C4-2B (cell line): ENCODE data around the gene PAQR9.

Experiments
- ZFX ChIP-seq: fragments of 450-650 bp; IDR thresholded peaks from 2 replicates; pipeline ENCODE4 v1.6.1; 2017
- TF ChIP-seq, protein P1 (sequence below): fragments of 450-650 bp; conservative IDR thresholded peaks from 2 replicates; pipeline ENCODE4 v1.5.1; 2017; ENCODE audit warnings: mild to moderate bottlenecking

DNA sequence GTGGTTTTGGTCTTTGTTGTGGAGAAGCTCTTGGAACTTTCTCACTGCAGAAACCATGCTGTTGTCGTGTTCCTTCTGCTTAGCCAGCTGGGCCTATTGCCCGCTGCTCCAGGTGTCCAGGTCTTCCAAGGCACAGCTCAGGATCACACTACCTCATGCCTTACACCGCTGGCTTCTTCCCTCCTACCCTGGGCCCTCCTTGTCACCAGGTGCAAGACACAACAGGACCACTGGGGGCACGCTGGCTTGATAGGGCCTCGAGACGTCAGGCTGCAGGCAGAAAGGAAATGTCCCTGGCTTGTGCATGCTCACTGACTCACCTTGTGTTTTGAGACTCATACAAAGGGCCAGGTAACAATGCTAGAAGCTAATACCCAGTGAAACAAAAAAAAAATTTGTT is 32.3 kb downstream of the PAQR9 start:
- TF ChIP-seq, protein P1, sequence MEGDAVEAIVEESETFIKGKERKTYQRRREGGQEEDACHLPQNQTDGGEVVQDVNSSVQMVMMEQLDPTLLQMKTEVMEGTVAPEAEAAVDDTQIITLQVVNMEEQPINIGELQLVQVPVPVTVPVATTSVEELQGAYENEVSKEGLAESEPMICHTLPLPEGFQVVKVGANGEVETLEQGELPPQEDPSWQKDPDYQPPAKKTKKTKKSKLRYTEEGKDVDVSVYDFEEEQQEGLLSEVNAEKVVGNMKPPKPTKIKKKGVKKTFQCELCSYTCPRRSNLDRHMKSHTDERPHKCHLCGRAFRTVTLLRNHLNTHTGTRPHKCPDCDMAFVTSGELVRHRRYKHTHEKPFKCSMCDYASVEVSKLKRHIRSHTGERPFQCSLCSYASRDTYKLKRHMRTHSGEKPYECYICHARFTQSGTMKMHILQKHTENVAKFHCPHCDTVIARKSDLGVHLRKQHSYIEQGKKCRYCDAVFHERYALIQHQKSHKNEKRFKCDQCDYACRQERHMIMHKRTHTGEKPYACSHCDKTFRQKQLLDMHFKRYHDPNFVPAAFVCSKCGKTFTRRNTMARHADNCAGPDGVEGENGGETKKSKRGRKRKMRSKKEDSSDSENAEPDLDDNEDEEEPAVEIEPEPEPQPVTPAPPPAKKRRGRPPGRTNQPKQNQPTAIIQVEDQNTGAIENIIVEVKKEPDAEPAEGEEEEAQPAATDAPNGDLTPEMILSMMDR = no peak; the same call in none of the 2 replicates
- no peak for TF ChIP-seq ZFX
